GM13976 (cell line): ENCODE measurements around the gene PTF1A.

Source experiments
- DNase-seq: peaks from one replicate; pipeline ENCODE4 v3.0.0; 2012; ENCODE audit warnings: low spot score
- in situ Hi-C: fragments of 300-500 bp; cut with MboI; formaldehyde crosslinking; loops from one replicate; pipeline ENCODE4 v1.12.0; 2022; ENCODE audit warnings: low sequenced_read_pairs, mixed read lengths, inconsistent platforms; ENCODE audit not compliant: unreplicated experiment
- TF ChIP-seq, protein P1 (sequence below): IDR thresholded peaks from 2 replicates; pipeline ENCODE4 v1.5.1; 2012; ENCODE audit warnings: borderline replicate concordance, mild to moderate bottlenecking; ENCODE audit not compliant: insufficient read depth; ENCODE audit errors: extremely low read depth, missing control alignments, control extremely low read depth

Gene PTF1A

DNA sequence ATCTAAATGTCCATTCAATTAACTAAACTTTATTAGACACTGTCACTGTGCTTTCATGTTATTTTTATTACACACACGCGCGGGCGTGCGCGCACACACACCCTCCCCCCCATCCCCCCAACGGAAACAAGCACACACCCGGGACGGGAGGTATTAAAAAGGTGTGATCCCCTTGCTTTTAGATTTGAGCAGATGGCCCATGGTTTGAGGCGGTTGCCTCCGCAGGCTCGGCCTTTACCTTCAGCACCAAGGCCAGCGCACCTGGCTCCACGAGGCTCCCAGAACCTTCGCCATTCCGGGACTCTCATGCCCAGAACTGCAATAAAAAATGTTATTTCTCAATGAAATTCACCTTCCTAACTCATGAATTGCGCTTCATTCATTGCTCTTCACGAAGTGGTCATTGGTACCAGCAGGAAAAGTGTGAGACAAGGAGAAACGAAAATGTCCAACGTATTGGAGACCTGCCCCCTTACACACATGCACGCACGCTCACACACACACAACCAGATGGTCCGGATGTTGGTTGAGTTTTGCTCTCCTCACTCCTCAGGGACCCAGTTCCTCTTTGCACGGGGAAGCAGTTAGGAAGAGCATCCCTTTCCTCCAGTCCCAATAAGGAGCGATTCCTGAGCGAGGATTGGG lies 20.8 kb upstream of the PTF1A start:
- TF ChIP-seq, protein P1, sequence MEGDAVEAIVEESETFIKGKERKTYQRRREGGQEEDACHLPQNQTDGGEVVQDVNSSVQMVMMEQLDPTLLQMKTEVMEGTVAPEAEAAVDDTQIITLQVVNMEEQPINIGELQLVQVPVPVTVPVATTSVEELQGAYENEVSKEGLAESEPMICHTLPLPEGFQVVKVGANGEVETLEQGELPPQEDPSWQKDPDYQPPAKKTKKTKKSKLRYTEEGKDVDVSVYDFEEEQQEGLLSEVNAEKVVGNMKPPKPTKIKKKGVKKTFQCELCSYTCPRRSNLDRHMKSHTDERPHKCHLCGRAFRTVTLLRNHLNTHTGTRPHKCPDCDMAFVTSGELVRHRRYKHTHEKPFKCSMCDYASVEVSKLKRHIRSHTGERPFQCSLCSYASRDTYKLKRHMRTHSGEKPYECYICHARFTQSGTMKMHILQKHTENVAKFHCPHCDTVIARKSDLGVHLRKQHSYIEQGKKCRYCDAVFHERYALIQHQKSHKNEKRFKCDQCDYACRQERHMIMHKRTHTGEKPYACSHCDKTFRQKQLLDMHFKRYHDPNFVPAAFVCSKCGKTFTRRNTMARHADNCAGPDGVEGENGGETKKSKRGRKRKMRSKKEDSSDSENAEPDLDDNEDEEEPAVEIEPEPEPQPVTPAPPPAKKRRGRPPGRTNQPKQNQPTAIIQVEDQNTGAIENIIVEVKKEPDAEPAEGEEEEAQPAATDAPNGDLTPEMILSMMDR, result no peak
- in situ Hi-C loops, result loop anchor here (25.0 kb wide), 2 partner anchors 116 to 366 kb away; no protein-coding TSS in a partner anchor
- peak; percentile 47 for DNase-seq

DNA sequence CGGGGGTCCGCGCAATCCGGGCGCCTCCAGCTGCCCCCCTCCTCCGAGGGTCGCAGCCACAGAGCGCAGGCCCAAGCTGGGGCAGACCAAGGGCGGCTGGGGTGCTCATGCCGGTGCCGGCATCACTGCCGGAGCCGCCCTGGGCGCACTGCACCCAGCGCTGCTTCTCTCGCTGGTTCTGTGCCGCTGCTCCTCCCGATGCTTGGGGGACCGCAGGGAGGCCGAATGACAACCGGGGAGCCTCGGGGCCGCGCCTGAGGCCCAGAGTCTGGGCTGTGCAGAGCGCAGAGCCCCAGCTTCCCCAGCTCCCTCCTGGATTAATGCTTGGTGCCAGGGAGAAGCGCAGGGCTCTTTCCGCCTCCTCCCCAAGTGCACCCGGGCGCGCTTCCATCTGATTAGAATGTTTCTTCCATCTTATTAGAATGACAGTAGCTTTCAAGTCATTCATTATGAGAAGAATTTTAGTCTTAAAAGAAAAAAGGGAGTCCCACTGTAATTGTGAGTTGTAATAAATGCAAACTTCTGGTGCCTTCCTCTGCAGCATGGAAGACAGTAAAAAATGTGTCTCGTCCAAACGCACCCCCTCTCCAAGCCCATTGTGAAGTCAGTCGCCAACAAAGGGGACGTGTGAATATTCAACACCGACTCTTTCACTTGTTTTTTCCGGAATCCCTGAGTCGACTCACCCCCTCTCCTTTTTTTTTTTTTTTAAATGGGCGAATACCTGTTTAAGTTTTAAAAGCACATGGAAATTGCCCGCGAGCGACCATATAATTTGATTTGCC lies 19.5 kb upstream of the PTF1A start:
- TF ChIP-seq, protein P1, result no peak
- DNase-seq, result no peak
- in situ Hi-C loops, result loop anchor here (25.0 kb wide), 2 partner anchors 115 to 365 kb away; no protein-coding TSS in a partner anchor

DNA sequence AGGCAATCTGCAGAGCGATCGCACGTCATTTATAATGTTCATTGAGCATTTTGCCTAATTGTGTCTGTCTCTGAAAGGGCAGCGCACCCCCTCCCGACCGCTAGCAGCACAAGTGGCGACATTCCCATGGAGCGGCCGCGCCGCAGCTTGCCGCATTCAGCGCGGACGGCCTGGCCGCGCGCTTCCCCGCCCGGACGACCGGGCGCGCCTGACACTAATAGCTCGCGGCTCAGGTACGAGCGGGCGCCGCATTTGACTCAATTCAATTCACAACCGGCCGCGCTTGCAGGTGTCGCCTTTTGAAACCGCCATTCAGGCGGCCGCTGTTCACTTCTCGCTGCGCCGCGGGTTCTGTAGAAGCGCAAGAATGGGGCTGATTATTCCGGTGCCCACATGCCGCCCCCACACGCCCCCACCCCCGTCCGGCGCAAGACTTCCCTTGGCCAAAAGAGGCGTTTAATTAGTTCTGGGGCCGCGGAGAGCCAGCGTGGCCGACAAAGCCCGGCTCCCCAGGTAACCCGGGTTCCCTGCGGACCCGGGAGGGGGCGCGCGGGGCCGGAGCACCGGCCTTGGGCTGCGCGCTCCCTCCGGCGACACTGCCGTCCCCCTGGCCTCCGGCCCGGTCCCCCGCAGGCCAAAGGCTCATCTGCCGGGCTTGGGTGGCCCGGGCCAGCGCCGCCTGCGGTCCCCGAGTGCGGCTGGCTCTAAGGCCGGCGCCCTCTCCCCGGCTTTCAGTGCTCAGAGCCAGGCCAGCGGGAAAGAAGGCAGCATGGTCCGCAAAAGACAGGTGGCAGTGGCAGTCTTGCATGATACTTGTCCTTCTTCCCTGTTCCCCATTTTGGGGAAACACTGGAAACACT lies 18.7 kb upstream of the PTF1A start:
- TF ChIP-seq, protein P1, result no peak

GRCh38 chr10:23174074-23174976 lies 17.8 kb upstream of the PTF1A start:
- in situ Hi-C loops, result loop anchor here (25.0 kb wide), 2 partner anchors 113 to 363 kb away; no protein-coding TSS in a partner anchor
- DNase-seq, result no peak
- TF ChIP-seq, protein P1, result no peak

More for the DNA sequence above, 18.7 kb upstream of the PTF1A start:
- peak; percentile 36 for DNase-seq
- in situ Hi-C loops, result loop anchor here (25.0 kb wide), 2 partner anchors 114 to 364 kb away; no protein-coding TSS in a partner anchor

DNA sequence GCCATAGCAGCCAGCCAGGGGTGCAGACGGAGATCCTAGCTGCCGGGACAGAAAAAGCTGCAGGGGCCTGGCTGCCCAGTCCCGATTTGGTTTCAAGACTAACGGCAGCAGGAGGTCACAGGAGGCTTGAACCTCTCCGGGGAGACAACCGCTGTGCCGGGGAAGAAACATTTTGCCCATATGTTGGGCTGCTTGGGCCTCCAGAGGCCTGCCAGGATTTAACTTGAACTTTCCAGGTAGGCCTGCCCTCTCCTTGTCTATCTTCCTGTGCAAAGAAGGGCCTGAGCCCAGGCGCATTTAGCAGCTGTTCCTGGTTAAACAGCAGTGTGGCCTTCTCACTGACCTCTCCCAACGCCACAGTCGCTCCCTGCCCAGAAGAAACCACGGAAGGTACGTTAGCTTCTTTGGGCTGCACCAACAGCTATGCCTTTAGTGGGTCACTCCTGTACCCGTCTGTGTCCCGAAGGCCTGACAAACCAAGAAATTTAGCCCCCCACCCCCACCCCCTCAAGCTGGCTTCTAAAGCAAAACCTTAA lies 17.1 kb upstream of the PTF1A start:
- DNase-seq, result no peak
- TF ChIP-seq, protein P1, result no peak
- in situ Hi-C loops, result loop anchor here (25.0 kb wide), 2 partner anchors 112 to 362 kb away; no protein-coding TSS in a partner anchor
